22Rv1 (cell line): Measurements from ENCODE around the gene SUPT20H.
A peak's percentile ranks its signal among the peaks of the same experiment; 100 is the strongest.

Experiments
- H3K27ac ChIP-seq: fragments of 450-650 bp; 2 replicates; pipeline ENCODE4 v1.5.1; 2017
- CTCF ChIP-seq: fragments of 450-650 bp; IDR thresholded peaks from 2 replicates; pipeline ENCODE4 v1.5.1; 2017; ENCODE audit warnings: mild to moderate bottlenecking
- ZFX ChIP-seq: fragments of 450-650 bp; IDR thresholded peaks from 2 replicates; pipeline ENCODE4 v1.6.1; 2017; ENCODE audit warnings: antibody characterized with exemption, borderline replicate concordance

Gene SUPT20H

GRCh38 chr13:37049810-37050209 is 9.7 kb downstream of the SUPT20H start:
- peak; percentile 23; the same call in 1 of the 2 replicates for TF ChIP-seq CTCF
- TF ChIP-seq ZFX, result no peak
- H3K27ac ChIP-seq, result no peak overlapping the region

GRCh38 chr13:37047846-37048245 is 11.6 kb downstream of the SUPT20H start:
- TF ChIP-seq CTCF (no peak), ZFX (no peak)
- no peak overlapping the region for H3K27ac ChIP-seq

- no peak overlapping the region for H3K27ac ChIP-seq
- no peak for TF ChIP-seq ZFX
- TF ChIP-seq CTCF, result no peak
These were observed 12.5 kb downstream of the SUPT20H start for GRCh38 chr13:37047032-37047431.

GRCh38 chr13:37046062-37046461 is 13.4 kb downstream of the SUPT20H start:
- no peak overlapping the region for H3K27ac ChIP-seq
- TF ChIP-seq CTCF, result no peak
- TF ChIP-seq ZFX, result no peak

DNA sequence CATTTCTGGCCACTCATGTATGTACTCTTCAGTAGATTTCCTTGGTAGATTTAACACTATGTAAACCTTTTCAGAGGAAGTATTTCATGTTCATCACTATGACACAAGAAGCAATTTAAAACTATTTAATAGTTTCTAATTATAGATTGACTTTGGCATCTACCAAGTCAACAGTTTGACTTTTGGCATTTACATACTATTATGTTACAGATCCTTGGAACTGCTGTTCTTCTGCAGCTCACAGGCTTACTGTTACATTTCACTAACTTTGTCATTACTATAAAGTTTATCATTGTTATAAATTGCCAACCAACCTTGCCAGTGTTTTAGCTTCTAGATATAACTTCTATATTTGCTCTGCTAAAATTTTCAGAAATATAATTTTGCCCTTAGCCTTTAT is 18.7 kb downstream of the SUPT20H start:
- TF ChIP-seq ZFX (no peak), CTCF (no peak)

DNA sequence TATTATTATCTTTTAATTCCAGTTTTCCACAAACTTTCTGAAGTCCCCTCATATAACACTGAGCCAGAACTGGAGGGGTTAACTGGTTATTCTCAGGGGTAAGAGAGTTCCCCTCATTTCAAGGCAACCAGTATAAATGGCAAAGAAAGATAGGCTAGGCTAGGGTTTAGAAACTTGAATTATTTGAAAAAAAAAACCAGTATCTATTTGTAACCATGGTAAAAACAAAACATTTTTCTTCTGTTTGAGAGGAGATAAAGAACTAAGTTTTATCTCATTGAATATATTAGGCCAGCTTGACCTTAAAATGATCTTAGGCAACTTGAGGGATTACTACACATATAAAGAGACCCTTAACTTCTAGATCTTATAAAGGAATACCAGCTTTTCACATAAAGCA is 19.6 kb downstream of the SUPT20H start:
- no peak for TF ChIP-seq ZFX
- no peak for TF ChIP-seq CTCF
- H3K27ac ChIP-seq, result no peak overlapping the region

More for the DNA sequence above, 18.7 kb downstream of the SUPT20H start:
- no peak overlapping the region for H3K27ac ChIP-seq

DNA sequence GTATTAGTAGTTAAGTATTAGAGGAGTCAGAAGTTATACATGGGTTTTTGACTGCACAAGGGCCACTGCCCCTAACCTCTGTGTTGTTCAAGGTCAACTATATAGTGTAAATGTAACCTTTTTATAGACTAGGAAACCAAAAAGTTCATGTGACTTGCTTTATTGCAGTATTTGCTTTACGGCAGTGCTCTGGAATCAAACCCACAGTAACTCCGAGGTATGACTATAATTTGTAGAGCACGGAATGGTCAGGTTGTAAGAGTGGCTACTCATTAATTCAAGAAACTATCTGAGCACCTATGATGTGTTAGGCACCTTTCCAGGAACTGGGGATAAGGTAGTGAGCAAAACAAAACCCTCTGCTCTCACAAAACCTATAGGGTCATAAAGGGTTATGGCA is 22.2 kb downstream of the SUPT20H start:
- TF ChIP-seq ZFX (no peak), CTCF (no peak)

More for the DNA sequence above, 22.2 kb downstream of the SUPT20H start:
- H3K27ac ChIP-seq, result no peak overlapping the region
